Panc1 (cell line): ENCODE data around the gene FOXF2.

Experiments
- TCF7L2 ChIP-seq: IDR thresholded peaks from 2 replicates; pipeline ENCODE4 v1.6.1; 2011; ENCODE audit warnings: mild to moderate bottlenecking, low read depth, low read length, inconsistent platforms
- TF ChIP-seq, protein P1 (sequence below): fragments of 450-650 bp; IDR thresholded peaks from 2 replicates; pipeline ENCODE4 v1.5.1; 2017; ENCODE audit warnings: mild to moderate bottlenecking

DNA sequence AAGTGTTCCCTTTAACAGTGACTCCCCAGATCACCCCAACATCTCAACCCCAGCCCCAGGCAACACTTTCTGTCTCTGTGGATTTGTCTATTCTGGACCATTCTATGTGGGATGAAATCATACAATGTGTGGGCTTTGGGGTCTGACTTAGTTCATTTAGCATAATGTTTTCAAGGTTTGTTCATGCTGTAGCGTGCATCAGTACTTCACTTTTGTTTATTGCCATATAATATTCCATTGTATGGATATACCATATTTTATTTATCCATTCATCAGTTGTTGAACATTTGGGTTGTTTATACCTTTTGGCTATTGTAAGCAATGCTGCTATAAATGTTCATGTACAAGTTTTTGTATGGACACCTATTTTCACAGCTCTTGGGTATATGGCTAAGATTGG lies 31.0 kb downstream of the FOXF2 start:
- no peak for TF ChIP-seq TCF7L2
- TF ChIP-seq, protein P1, sequence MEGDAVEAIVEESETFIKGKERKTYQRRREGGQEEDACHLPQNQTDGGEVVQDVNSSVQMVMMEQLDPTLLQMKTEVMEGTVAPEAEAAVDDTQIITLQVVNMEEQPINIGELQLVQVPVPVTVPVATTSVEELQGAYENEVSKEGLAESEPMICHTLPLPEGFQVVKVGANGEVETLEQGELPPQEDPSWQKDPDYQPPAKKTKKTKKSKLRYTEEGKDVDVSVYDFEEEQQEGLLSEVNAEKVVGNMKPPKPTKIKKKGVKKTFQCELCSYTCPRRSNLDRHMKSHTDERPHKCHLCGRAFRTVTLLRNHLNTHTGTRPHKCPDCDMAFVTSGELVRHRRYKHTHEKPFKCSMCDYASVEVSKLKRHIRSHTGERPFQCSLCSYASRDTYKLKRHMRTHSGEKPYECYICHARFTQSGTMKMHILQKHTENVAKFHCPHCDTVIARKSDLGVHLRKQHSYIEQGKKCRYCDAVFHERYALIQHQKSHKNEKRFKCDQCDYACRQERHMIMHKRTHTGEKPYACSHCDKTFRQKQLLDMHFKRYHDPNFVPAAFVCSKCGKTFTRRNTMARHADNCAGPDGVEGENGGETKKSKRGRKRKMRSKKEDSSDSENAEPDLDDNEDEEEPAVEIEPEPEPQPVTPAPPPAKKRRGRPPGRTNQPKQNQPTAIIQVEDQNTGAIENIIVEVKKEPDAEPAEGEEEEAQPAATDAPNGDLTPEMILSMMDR, result no peak
